HG02840 (cell line): ENCODE measurements around the gene DOCK4.
A peak's percentile ranks its signal among the peaks of the same experiment; 100 is the strongest.
"Not testable (repeated sequence)": the region's sequence is repeated elsewhere in the genome, so short reads cannot be mapped to it uniquely, and the experiment has no call there.

Source experiments
- ATAC-seq: cut with Tn5 transposase; IDR thresholded peaks from one replicate; pipeline ENCODE4 v1.9.1; 2021; ENCODE audit warnings: mild to moderate bottlenecking, moderate library complexity, moderate number of reproducible peaks; ENCODE audit not compliant: unreplicated experiment, low FRiP score

The DOCK4 gene

GRCh38 chr7:112206238-112206990, at the start of gene DOCK4, which contains the start of gene ZNF277:
TSS of gene DOCK4 (minus strand) at chr7:112206399. CDS start at chr7:112206138, 261 bp downstream.
TSS of gene ZNF277 (plus strand) at chr7:112206695. CDS start at chr7:112206717, 22 bp downstream.
- ATAC-seq = peak; percentile 98

- no peak for ATAC-seq
Measured at GRCh38 chr7:112255388-112255720, 49.2 kb upstream of the DOCK4 start.

GRCh38 chr7:112254709-112255387, 48.6 kb upstream of the DOCK4 start:
- no peak for ATAC-seq

- ATAC-seq = no peak
Measured at GRCh38 chr7:112254156-112254555, 48.0 kb upstream of the DOCK4 start.

- no peak for ATAC-seq
Measured at GRCh38 chr7:112252691-112253090, 46.5 kb upstream of the DOCK4 start.

- no peak for ATAC-seq
Measured at GRCh38 chr7:112252141-112252540, 45.9 kb upstream of the DOCK4 start.

- ATAC-seq = not testable (repeated sequence)
Measured at GRCh38 chr7:112249967-112250366, 43.8 kb upstream of the DOCK4 start.

- no peak for ATAC-seq
Measured at GRCh38 chr7:112248598-112248997, 42.4 kb upstream of the DOCK4 start.

- ATAC-seq = no peak
Measured at GRCh38 chr7:112238852-112239610, 32.8 kb upstream of the DOCK4 start.

- no peak for ATAC-seq
Measured at GRCh38 chr7:112238330-112238729, 32.1 kb upstream of the DOCK4 start.

GRCh38 chr7:112236597-112236996, 30.4 kb upstream of the DOCK4 start:
- ATAC-seq = no peak

GRCh38 chr7:112234147-112234546, 27.9 kb upstream of the DOCK4 start:
- no peak for ATAC-seq

- no peak for ATAC-seq
Measured at GRCh38 chr7:112233048-112233697, 27.0 kb upstream of the DOCK4 start.

- ATAC-seq = no peak
Measured at GRCh38 chr7:112232212-112232978, 26.2 kb upstream of the DOCK4 start.

- ATAC-seq = no peak
Measured at GRCh38 chr7:112228632-112229031, 22.4 kb upstream of the DOCK4 start.

GRCh38 chr7:112226701-112227276, 20.6 kb upstream of the DOCK4 start:
- no peak for ATAC-seq

- ATAC-seq = no peak
Measured at GRCh38 chr7:112225006-112225405, 18.8 kb upstream of the DOCK4 start.

- no peak for ATAC-seq
Measured at GRCh38 chr7:112224186-112224585, 18.0 kb upstream of the DOCK4 start.

- no peak for ATAC-seq
Measured at GRCh38 chr7:112223310-112223709, 17.1 kb upstream of the DOCK4 start.
